GM19467 (cell line): ENCODE results near the gene DTNB.
"Not testable (repeated sequence)": the region's sequence is repeated elsewhere in the genome, so short reads cannot be mapped to it uniquely, and the experiment has no call there.

Source experiments
- ATAC-seq: cut with Tn5 transposase; IDR thresholded peaks from one replicate; pipeline ENCODE4 v1.9.1; 2021; ENCODE audit warnings: mild to moderate bottlenecking, moderate library complexity; ENCODE audit not compliant: unreplicated experiment

The DTNB gene

DNA sequence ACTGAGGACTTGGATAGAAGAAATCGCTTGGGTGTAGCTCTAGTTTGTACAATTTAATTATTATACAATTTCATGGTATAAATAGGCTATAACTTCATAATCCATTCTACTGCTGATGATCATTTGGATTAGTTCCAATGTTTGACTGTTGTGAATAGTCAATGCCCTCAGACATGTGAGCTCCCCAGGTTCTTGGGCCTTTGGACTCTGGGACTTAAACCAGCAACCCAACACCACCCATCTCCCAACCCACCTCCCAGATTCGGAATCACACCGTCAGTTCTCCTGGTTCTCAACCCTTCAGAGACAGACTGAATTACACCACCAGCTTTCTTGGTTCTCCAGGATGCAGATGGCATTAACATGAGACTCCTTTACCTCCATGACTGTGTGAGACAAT is 247.1 kb downstream of the DTNB start:
- no peak for ATAC-seq

DNA sequence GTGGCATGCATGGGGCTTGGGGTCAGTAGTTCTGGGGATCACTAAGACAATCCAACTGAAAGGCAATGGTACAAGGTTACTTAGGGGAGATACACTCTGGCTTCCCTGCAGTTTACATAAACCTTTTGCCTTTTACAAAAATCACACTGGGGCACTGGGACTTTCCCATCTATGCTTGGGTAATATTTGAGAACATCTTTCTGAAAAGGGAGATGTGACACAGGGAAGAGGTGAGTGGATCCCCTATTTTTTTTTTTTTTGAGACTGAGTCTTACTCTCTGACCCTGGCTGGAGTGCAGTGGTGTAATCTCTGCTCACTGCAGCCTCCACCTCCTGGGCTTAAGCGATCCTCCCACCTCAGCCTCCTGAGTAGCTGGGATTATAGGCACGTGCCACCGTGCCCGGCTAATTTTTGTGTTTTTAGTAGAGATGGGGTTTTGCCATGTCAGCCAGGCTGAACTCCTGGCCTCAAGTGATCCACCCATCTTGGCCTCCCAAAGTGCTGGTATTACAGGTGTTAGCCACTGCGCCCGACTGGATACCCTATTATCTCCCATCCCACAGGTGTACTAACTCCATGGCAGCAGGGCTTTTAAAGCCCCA is 248.8 kb downstream of the DTNB start:
- no peak for ATAC-seq

DNA sequence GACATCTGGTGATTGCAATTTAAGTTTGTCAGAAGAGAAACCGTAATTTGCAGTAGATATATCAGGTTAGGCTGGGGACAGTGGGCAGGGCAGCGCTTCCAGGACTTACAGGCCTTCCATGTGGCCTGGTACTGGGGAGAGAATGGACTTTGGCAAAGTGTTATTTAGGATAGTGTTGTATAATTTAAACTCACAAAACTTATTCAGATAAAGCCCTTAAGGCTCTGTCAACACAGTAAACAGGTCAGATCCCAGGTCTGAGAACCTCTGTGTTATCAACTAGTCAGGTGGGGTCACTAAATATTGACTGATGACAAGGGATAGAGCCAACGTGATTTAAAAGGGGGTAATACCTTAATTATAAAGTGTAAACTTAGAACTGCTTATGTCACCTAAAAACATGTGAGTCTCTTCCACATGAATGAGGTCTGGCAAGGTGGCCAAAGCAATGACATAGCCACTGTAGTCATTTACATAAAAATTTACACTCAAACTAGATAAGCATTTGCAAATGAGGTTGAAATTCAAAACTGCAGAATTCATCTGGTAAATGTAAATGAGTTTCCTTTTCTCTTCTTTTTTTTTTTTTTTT is 251.5 kb downstream of the DTNB start:
- ATAC-seq, result no peak

DNA sequence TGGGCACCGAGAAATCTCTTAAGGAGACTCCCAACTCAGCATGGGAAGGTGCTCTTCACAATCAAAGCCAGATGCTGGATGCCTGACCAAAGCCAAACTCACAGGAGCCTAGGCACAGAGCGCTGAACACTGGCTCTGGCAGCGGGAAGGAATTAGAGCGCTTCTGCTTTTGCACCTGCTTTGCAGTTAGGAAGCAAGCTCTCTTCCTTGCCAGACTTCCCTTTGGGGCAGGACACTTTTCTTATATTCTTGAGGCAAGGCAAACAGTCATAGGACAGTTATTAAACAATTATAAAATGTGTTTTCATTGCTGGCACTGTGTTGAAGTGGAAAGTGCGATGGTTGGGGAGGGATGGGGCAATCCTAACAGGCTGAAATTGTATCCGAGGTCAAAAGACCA is 252.1 kb downstream of the DTNB start:
- no peak for ATAC-seq

DNA sequence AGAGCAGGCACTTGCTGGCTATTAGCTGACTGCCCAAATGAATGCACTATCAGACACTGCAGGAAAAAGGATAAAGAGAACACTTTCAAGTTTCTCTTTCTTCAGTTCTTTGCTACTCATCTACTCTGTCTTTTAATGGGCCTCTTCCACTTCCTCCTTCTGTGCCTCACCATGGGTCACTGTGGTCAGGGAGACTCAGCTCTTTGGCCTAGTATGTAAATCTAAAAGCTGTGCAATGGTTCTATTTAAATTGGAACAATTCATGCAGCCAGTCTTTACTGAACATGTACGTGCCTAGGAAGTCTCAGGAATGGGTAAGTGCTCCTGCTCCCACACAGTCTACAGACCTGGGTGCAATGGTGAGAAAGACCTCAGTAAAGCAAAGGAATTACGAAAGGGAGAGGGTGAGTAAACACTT is 252.5 kb downstream of the DTNB start:
- peak; percentile 47 for ATAC-seq

DNA sequence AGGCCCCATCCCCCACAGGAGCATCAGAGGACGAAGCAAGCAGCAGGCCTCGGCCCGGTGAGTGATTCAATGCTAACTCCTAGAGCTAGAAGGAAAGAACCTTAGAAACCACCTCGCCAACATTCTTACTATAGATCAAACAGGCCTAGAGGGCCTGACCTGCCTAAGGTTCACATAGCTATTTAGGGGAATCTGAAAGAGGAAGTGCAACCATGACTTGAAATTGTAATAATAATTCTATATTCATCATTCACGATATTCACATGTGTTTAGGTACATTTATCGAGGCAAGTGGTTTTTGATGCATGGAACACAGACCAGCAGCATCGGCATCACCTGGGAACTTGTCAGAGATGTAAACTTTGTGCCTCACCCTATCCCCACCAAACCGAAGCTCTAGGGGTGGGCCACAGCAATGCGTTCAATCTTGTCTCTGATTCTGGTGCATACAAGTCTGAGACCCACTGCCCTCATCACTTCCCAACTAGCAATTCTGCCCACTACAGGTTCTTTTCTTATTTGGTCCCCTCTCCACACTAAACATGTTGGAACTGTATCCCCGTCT is 253.6 kb downstream of the DTNB start:
- ATAC-seq, result peak; percentile 52

DNA sequence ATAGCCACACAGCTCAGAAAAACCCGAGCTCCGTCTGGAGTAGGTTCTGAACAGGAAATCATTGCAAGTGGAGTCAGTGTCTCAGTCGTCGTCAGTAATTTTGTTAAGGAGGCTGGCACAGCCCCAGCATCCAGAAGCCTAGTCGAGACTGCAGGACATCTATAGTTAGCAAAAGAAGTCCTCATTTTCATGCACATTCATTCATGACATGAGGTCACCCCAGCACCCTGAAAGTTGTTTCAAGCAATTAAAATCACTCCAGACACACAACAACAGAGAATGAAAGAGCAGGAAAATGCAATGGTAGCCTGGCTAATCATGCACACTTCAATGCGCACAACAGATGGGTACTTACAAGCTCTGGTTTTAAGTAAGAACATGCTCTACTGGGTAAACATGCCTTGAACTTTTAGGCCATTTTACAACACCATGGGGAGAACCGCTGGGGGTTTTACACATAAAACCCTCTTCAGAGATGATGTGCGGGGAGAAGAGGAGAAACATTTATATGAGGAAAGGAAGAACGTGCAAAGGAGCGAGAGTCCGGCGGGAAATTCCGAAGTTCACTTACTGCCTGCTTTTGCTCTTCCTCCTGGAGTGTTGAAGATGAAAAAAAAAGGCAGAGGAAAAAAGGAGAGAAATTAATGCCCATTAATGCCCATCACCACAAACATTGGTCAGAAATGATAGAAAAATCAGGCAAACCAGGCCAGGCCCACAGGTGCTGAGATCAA is 254.3 kb downstream of the DTNB start:
- no peak for ATAC-seq

DNA sequence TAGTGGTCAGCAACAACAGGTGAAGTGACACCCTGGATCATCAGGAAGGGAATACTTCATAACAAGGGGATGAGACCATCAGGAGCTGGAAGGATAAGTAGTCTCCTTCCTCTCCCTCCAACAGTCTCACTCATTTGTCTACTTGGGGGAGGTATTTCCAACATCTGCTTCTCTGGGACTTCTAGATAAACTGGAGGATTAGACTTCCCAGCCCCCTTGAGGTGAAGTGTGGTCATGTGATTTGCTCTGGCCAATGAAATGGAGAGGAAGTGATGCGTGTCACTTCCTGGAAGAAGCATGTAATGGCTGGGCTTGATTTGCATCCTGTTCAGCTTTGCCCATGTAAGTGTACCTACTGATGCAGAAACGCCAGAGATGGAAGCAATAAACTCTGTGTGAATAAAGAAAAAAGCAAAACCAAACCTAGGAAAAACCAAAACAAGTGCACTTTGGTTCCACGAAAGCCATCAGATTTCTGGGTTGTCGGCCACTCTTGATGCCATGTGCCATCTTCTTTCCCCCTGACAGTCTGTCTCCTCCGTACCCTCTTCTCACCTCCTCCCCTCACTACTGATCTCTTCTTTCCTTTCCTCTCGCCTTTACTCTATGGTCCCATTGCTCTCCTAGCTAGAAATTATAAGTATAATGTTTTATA is 255.5 kb downstream of the DTNB start:
- no peak for ATAC-seq

DNA sequence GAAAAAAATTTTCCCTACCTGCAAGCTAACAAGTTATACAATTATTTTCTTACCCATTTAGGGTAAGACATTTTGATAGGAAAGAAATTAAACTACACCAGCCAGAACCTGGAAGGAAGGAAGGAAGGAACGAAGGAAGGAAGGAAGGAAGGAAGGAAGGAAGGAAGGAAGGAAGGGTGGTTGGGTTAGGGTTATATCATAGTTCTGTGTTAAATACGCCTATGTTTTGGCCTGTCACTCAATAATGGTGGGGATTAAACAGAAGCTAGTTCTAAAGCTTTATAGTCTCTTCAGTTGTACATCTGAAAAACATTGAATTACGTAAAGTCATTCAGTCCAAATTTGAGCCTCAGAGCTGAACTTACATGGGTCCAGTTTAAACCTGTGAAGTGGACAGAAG is 256.7 kb downstream of the DTNB start:
- no peak for ATAC-seq

DNA sequence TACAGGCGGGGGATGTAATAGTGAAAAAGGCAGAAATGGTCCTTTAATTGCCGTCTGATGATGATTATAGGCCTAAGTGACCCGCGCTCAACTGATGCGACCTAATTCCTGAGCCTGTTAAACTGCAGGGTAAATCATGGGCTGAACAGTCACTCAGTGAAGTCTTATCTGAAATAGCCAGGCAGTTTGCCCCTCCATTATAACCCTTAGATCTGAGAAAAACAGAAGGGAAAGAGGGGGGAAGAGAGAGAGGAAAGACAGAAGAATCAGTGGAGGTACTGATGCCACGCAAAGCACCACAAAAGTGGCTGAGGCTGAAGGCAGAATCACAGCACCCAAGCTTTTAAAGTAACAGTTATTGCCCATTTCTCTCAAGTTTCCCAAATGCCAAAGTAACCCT is 258.6 kb downstream of the DTNB start:
- ATAC-seq, result no peak

DNA sequence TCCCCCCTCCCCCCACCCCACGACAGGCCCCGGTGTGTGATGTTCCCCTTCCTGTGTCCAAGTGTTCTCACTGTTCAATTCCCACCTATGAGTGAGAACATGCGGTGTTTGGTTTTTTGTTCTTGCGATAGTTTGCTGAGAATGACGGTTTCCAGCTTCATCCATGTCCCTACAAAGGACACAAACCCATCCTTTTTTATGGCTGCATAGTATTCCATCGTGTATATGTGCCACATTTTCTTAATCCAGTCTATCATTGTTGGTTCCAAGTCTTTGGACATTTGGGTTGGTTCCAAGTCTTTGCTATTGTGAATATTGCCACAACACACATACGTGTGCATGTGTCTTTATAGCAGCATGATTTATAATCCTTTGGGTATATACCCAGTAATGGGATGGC is 260.0 kb downstream of the DTNB start:
- ATAC-seq, result not testable (repeated sequence)

DNA sequence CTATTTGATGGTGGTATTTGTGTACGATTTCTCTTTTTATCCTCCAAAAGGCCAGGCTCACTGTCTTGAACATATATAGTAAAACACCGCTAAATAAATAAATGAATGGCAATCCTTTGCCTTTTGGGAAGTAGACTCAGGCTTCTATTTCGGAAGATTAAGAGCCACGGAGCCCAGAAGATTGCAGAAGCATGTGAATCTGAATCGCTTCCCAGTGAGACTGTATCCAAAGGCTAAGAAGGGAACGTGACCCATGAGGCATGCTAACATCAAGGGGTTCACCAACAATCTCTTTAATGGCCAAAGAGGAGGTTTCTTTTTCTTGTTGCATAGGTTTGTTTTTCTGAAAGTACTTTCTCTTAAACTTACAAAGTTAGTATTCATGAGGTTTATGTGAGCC is 261.6 kb downstream of the DTNB start:
- no peak for ATAC-seq

DNA sequence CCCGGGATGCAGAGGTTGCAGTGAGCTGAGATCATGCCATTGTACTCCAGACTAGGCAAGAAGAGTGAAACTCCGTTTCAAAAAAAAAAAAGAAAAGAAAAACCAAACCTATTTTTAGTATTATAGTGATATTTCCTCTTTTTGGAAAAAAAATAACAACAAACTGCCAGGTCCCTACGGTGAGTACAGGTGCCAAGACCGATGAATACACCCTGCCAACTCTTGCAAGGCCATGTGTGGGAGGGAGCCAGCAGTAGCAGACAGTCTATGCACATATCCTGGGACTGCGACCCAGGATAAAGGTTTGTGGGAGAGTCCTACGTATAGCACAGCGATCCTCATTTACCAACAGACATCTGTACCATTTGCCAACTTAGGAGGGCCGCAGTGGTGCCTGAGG is 262.1 kb downstream of the DTNB start:
- no peak for ATAC-seq

DNA sequence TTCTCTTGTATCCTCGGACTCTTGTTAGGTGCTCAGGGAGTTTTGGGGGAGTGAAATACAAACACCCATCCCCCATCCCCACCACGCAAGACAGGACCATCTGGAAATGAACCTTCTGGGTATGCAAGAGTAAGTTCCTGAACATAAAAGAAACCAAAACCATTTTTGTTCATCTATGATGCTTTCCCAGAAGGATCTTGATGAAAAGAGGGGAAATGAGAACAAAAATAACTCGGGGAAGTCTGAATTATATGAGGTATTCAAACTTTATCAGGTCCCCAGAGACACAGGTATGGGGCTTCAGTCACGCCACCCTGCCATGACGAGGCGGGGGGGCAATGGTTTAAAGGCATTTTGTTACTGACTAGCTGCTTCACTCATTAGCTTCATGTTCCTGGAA is 263.0 kb downstream of the DTNB start:
- ATAC-seq, result no peak

DNA sequence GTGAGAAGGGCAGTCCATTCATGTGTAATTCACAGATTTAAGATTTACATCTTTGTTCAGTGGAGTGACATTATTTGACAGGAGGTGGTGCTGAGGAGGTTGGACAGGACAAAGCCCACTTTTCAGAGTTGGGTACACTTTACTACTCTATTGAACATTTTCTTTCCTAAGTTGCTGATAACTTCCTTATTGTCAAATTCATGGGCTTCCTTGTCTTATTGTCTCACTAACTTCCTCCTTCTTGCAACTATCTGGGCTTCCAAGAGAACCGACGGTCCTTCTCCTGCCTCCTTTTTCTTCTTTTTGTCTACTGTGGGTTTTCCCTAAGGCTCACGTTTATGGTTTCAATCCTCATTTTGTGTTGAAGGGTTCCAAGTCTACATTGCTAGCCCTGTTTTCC is 263.9 kb downstream of the DTNB start:
- ATAC-seq, result no peak

DNA sequence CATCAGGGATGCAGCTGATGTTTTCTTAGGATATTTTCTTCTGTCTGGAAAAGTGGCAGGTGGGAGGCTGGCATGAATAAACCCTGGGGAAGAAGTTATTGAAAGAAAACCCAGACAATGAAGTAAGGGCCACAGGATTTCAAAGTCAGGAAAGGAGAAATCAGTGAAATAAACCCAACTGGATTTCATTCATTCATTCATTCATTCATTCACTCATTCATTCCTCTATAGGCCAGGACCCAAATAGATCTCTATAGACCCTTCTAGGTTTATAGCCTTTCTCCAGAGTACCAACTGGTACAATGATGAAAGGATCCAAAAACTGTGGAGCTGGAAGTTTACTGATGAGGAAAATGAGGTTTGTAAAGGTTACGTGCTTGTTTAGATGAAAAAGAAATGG is 264.3 kb downstream of the DTNB start:
- no peak for ATAC-seq

DNA sequence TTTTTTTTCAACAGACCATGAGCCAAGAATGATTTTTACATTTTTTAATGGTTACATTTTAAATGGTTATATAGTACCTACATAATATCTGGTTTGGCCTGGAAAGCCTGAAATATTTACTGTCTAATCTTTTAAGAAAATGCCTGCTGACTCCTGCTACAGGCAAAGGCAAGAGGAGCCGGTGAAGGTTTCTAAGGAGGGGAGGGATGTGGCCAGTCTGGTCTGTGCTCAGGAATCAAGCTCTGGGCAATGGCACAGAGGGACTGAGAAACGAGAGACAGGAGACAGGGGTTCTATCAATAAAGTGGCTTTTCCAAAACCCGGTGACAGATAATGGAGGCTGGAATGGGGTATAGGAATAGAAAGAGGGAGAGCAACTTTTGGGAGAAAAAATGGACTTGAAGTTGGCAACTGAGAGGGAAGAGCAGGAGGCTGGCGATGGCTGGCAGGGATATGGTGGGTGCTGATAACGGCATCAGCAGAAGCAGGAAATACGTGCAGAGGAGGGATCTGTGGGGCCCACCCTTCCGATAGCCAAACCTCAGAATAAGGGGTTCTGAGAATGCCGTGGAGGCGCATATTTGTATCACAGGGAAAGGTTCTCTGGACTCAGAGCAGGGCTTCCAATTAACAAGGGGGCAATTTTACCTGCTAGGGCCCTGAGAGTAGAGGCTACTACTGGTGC is 267.6 kb downstream of the DTNB start:
- no peak for ATAC-seq

DNA sequence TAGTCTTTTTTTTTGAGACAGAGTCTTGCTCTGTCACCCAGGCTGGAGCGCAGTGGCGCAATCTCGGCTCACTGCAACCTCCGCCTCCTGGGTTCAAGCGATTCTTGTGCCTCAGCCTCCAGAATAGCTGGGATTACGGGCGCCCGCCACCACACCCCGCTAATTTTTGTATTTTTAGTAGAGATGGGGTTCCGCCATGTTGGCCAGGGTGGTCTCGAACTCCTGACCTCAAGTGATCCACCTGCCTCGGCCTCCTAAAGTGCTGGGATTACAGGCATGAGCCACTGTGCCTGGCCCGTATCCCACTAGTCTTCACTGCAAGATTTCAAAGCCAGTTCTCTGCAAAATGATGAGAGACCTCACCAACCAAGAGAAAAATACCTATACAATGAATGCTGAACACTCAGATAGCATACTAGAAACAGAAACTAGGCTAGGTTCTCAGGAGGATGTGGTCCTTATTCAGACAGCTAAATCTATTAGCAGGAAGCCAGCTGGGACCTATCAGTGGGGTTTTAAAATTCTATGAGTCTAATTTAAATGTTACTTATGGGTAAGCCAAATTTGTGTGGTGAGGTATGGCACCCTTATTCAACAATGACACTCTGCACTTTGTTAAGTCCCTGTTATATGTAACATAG is 270.1 kb downstream of the DTNB start:
- ATAC-seq, result peak; percentile 35

DNA sequence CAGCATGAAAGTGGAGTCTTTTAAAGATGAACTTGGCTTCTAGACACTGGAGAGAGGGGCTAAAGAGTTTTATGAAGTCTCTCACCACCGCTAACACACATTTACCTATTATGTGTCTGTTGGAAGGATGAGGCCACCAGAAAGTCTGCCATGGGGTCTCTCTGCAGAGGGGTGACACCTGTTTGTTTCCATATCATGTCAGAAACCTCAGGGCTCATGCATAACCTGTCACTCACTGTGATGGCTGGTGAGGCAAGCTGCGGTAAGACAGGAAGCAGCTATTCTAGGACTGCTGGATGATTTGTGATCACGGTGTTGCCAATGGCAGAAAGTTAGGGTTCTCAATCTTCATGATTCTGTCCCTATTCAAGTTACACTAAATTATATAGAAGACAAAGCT is 270.9 kb downstream of the DTNB start:
- ATAC-seq, result peak; percentile 57

DNA sequence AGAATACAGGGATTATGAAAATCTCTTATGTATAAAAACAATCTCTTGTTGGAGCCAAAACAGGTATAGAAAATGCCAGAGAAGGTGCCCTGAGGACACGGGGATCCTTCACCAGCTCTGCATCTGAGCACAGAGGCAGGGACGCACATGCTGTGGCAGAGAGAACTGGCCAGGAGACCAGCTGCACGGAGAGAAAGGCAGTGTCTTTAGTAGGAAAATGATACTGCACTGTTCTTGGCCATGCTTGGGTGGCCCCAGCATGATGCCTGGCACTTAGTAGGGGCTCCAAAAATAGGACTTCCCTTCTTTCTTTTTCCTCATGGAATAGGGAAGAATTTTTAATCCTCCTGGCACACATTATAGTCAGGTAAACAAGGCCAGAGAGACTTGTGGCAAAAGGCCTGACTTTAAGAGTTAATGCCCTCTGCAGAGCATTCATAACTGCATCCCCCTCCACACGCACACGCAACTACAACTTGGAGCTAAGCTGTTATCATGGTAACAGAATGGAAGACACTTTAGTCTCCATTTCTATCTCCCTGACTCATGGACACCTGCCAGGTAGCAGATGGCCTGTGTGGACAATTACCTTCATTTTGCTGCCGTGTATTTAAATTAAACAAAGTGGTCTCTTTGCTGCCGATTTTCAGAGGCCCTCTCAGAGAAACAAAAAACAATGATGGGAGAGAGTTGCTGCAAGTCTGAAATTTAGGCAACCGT is 271.9 kb downstream of the DTNB start:
- no peak for ATAC-seq
